ENCODE results near the gene GALK2.
"Not testable (repeated sequence)": the region's sequence is repeated elsewhere in the genome, so short reads cannot be mapped to it uniquely, and the experiment has no call there.

GALK2 gene

DNA sequence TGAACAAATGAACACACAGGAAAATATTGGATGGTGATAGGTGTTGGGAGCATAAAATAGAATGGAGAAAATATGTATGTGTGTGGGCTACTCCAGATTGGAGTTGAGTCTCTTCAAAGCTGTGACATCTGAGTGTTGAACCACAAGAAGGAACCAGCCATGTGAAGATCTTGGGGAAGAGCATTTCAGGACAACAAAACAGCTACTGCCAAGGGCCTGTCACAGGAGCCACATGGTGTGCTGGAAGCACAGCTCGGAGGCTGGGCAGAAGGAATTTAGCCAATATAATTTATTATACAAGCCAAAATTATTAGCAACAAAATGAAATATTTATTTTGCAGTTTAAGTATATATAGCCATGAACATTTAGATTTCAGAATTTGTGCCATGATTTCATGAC, 144.7 kb downstream of the GALK2 start:
- no peak overlapping the region for H2AFZ ChIP-seq (ENCODE audit: low read depth, low read length)
- H3K36me3 ChIP-seq (ENCODE audit: insufficient read depth, low read length): no peaks in the 10 kb centered on the region
- H3K27me3 ChIP-seq (ENCODE audit: insufficient read depth, low read length): no peaks in the 10 kb centered on the region
- no peaks in the 10 kb centered on the region for H3K9me3 ChIP-seq (ENCODE audit: low read length)
- H3K4me1 ChIP-seq (ENCODE audit: insufficient read depth, low read length): peaks cover 5% of the 10 kb centered on the region
- H3K4me3 ChIP-seq (ENCODE audit: low read length): no peak overlapping the region

DNA sequence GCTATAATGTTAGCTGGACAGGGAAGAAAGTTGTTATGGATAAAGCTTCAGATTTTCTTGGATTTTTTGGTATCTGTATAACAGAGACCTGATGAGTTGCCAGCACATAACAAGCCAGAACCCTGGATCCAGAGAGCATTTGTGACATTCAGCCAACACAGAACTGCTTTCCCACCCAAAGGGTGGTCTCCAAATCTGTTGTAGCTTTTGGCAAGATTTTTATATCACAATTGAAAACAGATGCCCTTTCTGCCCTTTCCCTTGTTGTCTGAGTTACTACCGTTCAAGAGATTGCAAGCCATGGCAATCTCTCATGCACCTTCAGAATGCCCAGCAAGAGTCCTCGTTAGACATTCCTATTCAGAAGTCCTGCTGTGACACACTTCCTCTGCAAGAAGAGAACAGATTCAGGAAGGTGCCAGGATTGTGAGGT, 145.4 kb downstream of the GALK2 start:
- no peaks in the 10 kb centered on the region for H3K27me3 ChIP-seq (ENCODE audit: insufficient read depth, low read length)
- H3K9me3 ChIP-seq (ENCODE audit: low read length): no peaks in the 10 kb centered on the region
- peaks cover 5% of the 10 kb centered on the region for H3K4me1 ChIP-seq (ENCODE audit: insufficient read depth, low read length)
- H3K36me3 ChIP-seq (ENCODE audit: insufficient read depth, low read length): peaks cover 2% of the 10 kb centered on the region
- H3K4me3 ChIP-seq (ENCODE audit: low read length): no peak overlapping the region
- H2AFZ ChIP-seq (ENCODE audit: low read depth, low read length): no peak overlapping the region

DNA sequence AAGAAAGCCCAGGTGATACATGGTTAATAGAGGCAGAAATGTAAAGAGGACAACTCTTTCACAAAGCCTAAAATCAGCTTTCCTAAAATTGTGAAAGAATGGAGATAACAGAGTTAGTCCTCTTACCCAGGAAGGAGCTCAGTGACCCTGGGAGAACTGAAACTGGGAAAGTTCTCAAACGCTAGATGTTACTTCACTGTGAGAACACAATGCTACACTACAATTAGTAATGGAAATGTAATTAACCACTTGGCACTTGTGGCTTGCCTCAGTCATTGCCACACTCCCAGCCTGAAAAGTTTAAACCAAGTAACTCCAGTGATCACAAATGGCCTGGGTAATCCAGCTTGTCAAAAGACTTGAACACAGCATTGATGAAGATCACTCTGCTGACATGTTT, 150.3 kb downstream of the GALK2 start:
- Histone ChIP-seq H3K9me3 (ENCODE audit: low read length) (no peaks in the 10 kb centered on the region), H3K36me3 (ENCODE audit: insufficient read depth, low read length) (peaks cover 4% of the 10 kb centered on the region), H3K4me1 (ENCODE audit: insufficient read depth, low read length) (peaks cover 15% of the 10 kb centered on the region), H3K4me3 (ENCODE audit: low read length) (no peak overlapping the region), H2AFZ (ENCODE audit: low read depth, low read length) (no peak overlapping the region), H3K27me3 (ENCODE audit: insufficient read depth, low read length) (no peaks in the 10 kb centered on the region)

DNA sequence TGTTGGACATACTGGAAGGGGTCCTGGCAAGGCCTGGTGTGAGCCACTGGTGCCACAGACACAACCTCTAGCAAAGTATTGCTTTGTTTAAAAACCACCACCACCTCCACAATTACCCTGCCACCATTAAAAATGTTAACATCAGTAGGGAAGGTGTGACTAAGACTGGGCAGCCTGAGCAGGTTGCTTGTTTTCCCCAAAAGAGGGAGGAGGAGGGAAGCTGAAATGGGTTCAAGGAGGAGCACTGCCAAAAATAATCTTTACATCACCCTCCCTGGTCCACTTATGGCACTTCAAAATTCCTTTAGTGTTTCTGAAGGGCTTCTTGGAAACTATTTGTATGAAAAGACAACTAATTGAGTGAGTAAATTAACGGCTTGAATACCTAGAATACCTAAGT, 153.2 kb downstream of the GALK2 start:
- peaks cover 7% of the 10 kb centered on the region for H3K36me3 ChIP-seq (ENCODE audit: insufficient read depth, low read length)
- no peak overlapping the region for H3K4me3 ChIP-seq (ENCODE audit: low read length)
- H3K27me3 ChIP-seq (ENCODE audit: insufficient read depth, low read length): no peaks in the 10 kb centered on the region
- H3K9me3 ChIP-seq (ENCODE audit: low read length): no peaks in the 10 kb centered on the region
- no peak overlapping the region for H2AFZ ChIP-seq (ENCODE audit: low read depth, low read length)
- peaks cover 12% of the 10 kb centered on the region for H3K4me1 ChIP-seq (ENCODE audit: insufficient read depth, low read length)

DNA sequence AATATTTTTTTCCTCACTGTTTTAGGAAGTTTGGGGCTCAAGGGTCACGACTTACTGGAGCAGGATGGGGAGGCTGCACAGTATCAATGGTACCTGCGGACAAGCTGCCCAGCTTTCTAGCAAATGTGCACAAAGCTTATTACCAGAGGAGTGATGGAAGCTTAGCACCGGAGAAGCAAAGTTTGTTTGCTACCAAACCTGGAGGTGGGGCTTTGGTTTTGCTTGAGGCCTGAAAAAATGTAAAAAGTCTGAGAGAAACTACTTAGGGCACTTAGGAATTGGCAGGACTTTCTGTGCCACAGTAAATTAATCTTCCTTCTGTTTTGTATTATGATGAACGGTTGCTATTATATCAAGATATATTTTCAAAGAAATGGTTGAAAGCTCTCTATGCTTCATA, 157.9 kb downstream of the GALK2 start:
- no peaks in the 10 kb centered on the region for H3K9me3 ChIP-seq (ENCODE audit: low read length)
- peaks cover 5% of the 10 kb centered on the region for H3K36me3 ChIP-seq (ENCODE audit: insufficient read depth, low read length)
- H3K4me1 ChIP-seq (ENCODE audit: insufficient read depth, low read length): peaks cover 12% of the 10 kb centered on the region
- H3K27me3 ChIP-seq (ENCODE audit: insufficient read depth, low read length): no peaks in the 10 kb centered on the region
- H3K4me3 ChIP-seq (ENCODE audit: low read length): no peak overlapping the region
- no peak overlapping the region for H2AFZ ChIP-seq (ENCODE audit: low read depth, low read length)

DNA sequence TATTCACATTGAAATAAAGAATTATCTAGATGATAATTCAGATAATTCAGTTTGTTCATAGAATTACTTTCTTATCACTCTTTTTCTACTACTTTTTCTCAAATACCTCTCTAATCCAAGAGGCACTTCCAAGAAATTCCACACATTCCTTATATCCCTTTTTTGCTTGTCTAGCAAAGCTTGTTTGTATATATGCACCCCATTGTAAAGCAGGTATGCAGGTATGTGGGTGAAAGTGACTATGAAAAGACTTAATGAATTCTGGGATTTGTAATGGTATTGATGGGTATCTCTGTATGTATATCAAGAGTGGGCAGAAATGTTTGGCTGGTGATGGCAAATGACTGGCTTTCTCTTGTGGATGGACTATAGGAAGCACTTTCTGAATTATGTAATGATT, 158.9 kb downstream of the GALK2 start:
- Histone ChIP-seq H2AFZ (ENCODE audit: low read depth, low read length) (no peak overlapping the region), H3K4me1 (ENCODE audit: insufficient read depth, low read length) (peaks cover 6% of the 10 kb centered on the region), H3K4me3 (ENCODE audit: low read length) (no peak overlapping the region), H3K36me3 (ENCODE audit: insufficient read depth, low read length) (peaks cover 5% of the 10 kb centered on the region), H3K27me3 (ENCODE audit: insufficient read depth, low read length) (no peaks in the 10 kb centered on the region), H3K9me3 (ENCODE audit: low read length) (no peaks in the 10 kb centered on the region)

DNA sequence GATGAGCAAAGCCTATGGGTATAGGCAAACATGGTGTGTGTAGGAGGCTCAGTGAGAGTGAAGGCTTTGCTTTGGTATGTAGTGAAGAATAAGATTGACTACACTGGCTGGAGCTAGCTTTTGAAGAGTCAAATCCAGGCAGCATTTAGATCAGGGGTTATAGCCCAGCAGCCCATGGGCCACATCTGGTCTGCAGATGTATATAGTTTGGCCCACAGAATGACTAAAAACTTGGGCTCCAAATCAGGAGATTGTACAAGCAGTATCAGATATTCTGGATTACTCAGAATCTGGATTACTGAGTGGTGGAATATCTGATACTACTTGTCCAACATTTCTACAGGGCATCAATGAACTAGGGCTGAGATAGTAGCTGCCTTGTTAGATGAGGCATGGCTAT, 160.1 kb downstream of the GALK2 start:
- no peak overlapping the region for H3K4me3 ChIP-seq (ENCODE audit: low read length)
- H2AFZ ChIP-seq (ENCODE audit: low read depth, low read length): no peak overlapping the region
- no peaks in the 10 kb centered on the region for H3K27me3 ChIP-seq (ENCODE audit: insufficient read depth, low read length)
- no peaks in the 10 kb centered on the region for H3K9me3 ChIP-seq (ENCODE audit: low read length)
- H3K36me3 ChIP-seq (ENCODE audit: insufficient read depth, low read length): peaks cover 5% of the 10 kb centered on the region
- no peaks in the 10 kb centered on the region for H3K4me1 ChIP-seq (ENCODE audit: insufficient read depth, low read length)

DNA sequence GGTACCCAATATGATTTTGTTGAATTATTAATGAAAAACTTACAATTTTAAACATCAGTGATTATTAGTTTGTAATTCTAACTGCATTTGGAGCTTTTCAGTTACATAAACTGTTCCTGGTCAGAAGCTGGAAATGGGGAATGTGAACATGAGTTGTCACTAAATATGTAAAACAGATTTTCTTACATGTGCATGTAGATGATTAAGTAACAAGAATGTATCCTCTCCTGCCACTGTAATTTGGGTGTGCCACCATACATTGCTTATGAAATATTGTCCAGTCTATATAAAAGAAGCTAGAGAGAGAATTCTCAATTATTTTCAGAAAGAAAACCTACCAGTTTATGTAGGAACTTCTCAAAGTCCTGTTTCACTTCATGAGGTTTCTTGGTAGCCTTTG, 161.4 kb downstream of the GALK2 start:
- H3K27me3 ChIP-seq (ENCODE audit: insufficient read depth, low read length): no peaks in the 10 kb centered on the region
- H3K36me3 ChIP-seq (ENCODE audit: insufficient read depth, low read length): peaks cover 5% of the 10 kb centered on the region
- H3K4me1 ChIP-seq (ENCODE audit: insufficient read depth, low read length): no peaks in the 10 kb centered on the region
- H3K9me3 ChIP-seq (ENCODE audit: low read length): no peaks in the 10 kb centered on the region
- H3K4me3 ChIP-seq (ENCODE audit: low read length): no peak overlapping the region
- H2AFZ ChIP-seq (ENCODE audit: low read depth, low read length): no peak overlapping the region

DNA sequence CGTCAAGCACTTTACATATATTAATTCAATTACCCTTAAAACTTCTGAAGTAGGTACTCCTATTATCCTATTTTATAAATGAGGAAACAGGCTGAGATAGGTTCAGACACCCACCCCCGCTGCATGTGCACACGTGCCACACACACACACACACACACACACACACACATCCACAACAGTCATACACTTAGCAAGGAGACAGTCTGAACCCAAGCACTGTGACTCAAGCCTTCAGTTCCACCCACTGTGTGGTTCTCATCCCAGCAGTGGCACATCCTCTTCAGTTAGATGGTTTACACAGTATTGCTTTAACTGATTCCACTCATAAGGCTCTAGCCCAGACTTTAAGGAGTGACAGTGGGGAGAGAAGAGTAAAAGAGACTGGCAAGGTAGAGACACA, 161.9 kb downstream of the GALK2 start:
- Histone ChIP-seq H3K27me3 (ENCODE audit: insufficient read depth, low read length) (no peaks in the 10 kb centered on the region), H3K36me3 (ENCODE audit: insufficient read depth, low read length) (peaks cover 5% of the 10 kb centered on the region), H3K4me3 (ENCODE audit: low read length) (no peak overlapping the region), H3K9me3 (ENCODE audit: low read length) (no peaks in the 10 kb centered on the region), H3K4me1 (ENCODE audit: insufficient read depth, low read length) (no peaks in the 10 kb centered on the region), H2AFZ (ENCODE audit: low read depth, low read length) (no peak overlapping the region)

DNA sequence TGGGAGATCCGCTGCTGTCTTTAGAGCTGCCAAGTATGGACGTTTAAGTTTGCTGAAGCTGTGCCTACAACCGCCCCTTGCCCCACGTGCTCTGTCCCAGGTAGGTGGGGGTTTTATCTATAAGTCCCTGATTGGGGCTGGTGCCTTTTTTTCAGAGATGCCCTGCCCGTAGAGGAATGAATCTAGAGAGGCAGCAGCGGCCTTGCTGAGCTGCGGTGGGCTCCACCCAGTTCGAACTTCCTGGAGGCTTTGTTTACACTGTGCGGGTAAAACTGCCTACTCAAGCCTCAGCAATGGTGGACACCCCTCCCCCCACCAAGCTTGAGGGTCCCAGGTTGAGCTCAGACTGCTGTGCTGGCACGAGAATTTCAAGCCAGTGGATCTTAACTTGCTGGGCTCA, 169.6 kb downstream of the GALK2 start:
- no peak overlapping the region for H3K4me3 ChIP-seq (ENCODE audit: low read length)
- H2AFZ ChIP-seq (ENCODE audit: low read depth, low read length): no peak overlapping the region
- H3K27me3 ChIP-seq (ENCODE audit: insufficient read depth, low read length): no peaks in the 10 kb centered on the region
- H3K4me1 ChIP-seq (ENCODE audit: insufficient read depth, low read length): no peaks in the 10 kb centered on the region
- H3K9me3 ChIP-seq (ENCODE audit: low read length): peaks cover 2% of the 10 kb centered on the region
- H3K36me3 ChIP-seq (ENCODE audit: insufficient read depth, low read length): no peaks in the 10 kb centered on the region

DNA sequence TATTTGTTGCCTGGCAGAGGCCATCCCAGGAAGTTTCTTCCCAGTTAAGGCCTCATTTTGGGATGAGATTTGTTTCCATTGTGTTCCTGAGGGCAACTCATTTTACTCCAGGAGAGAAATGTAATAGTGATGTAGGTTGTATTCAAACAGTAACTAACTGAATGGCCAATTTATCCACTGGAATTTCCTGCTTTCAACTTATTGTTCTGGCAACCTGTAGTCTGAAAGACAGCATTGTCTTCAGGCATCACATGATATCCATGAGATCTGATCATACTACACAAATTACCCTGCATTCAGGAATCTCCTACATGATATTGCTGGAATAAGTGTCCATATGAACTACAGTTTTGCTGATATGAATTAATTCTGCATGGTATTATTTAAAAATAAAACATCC, 173.5 kb downstream of the GALK2 start:
- no peaks in the 10 kb centered on the region for H3K36me3 ChIP-seq (ENCODE audit: insufficient read depth, low read length)
- H3K27me3 ChIP-seq (ENCODE audit: insufficient read depth, low read length): no peaks in the 10 kb centered on the region
- H2AFZ ChIP-seq (ENCODE audit: low read depth, low read length): no peak overlapping the region
- H3K4me1 ChIP-seq (ENCODE audit: insufficient read depth, low read length): no peaks in the 10 kb centered on the region
- H3K4me3 ChIP-seq (ENCODE audit: low read length): no peak overlapping the region
- H3K9me3 ChIP-seq (ENCODE audit: low read length): peaks cover 2% of the 10 kb centered on the region

DNA sequence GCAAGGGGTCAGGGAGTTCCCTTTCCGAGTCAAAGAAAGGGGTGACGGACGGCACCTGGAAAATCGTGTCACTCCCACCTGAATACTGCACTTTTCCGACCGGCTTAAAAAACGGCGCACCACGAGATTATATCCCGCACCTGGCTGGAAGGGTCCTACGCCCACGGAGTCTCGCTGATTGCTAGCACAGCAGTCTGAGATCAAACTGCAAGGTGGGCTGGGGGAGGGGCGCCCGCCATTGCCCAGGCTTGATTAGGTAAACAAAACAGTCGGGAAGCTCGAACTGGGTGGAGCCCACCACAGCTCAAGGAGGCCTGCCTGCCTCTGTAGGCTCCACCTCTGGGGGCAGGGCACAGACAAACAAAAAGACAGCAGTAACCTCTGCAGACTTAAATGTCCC, 184.4 kb downstream of the GALK2 start:
- H3K9me3 ChIP-seq (ENCODE audit: low read length); H2AFZ ChIP-seq (ENCODE audit: low read depth, low read length); H3K36me3 ChIP-seq (ENCODE audit: insufficient read depth, low read length); H3K4me3 ChIP-seq (ENCODE audit: low read length); H3K27me3 ChIP-seq (ENCODE audit: insufficient read depth, low read length); H3K4me1 ChIP-seq (ENCODE audit: insufficient read depth, low read length): not testable (repeated sequence)

DNA sequence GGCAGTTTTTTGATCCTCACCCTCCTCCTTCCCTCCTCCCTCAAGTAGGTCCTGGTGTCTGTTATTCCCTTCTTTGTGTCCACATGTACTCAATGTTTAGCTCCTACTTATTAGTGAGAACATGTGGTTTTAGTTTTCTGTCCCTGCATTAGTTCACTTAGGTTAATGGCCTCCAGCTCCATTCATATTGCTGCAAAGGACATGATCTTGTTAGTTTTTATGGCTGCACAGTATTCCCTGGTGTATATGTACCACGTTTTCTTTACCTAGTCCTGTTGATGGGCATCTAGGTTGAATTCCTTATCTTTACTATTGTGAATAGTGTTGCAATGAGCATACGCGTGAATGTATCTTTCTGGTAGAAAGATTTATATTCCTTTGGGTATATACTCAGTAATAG, 191.3 kb downstream of the GALK2 start:
- Histone ChIP-seq H3K27me3 (ENCODE audit: insufficient read depth, low read length) (no peaks in the 10 kb centered on the region), H3K36me3 (ENCODE audit: insufficient read depth, low read length) (no peaks in the 10 kb centered on the region), H3K4me1 (ENCODE audit: insufficient read depth, low read length) (no peaks in the 10 kb centered on the region), H3K9me3 (ENCODE audit: low read length) (no peaks in the 10 kb centered on the region), H3K4me3 (ENCODE audit: low read length) (no peak overlapping the region), H2AFZ (ENCODE audit: low read depth, low read length) (no peak overlapping the region)

DNA sequence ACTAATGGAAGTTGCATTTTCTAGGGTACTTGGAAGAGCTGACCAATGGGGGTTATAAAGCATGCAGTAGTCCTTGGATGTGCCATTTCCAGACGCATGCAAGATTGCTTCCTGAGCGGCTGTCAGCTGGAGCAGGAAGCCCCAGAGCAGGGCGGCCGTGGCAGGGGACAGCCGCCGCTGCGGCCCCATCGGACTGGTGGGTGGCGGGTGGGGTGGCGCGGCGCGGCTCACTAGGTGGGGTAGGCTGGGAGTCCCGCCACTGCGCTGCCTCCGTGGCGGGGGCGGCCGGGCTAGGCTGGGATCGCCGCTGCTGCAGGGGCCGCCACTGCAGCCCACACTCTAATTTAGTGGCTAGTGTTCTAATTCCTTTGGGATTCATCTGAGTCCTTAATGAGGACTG, 196.4 kb downstream of the GALK2 start:
- H3K9me3 ChIP-seq (ENCODE audit: low read length): no peaks in the 10 kb centered on the region
- H3K27me3 ChIP-seq (ENCODE audit: insufficient read depth, low read length): no peaks in the 10 kb centered on the region
- H3K36me3 ChIP-seq (ENCODE audit: insufficient read depth, low read length): no peaks in the 10 kb centered on the region
- no peak overlapping the region for H3K4me3 ChIP-seq (ENCODE audit: low read length)
- no peak overlapping the region for H2AFZ ChIP-seq (ENCODE audit: low read depth, low read length)
- no peaks in the 10 kb centered on the region for H3K4me1 ChIP-seq (ENCODE audit: insufficient read depth, low read length)

Data from neuron (in vitro differentiated cells).